ENCODE results near the gene TMEM14B. TPM values are rescaled to one million over a fixed set of nuclear protein-coding genes. Genes with fewer than 3 reads are reported as not detected.

The TMEM14B gene
- total and polyA plus RNA-seq, 9 of the 15 experiments (the other 6 are each of a cell fraction or from before 2014, with no cell fraction given): 174 to 862 (median 263) TPM

DNA sequence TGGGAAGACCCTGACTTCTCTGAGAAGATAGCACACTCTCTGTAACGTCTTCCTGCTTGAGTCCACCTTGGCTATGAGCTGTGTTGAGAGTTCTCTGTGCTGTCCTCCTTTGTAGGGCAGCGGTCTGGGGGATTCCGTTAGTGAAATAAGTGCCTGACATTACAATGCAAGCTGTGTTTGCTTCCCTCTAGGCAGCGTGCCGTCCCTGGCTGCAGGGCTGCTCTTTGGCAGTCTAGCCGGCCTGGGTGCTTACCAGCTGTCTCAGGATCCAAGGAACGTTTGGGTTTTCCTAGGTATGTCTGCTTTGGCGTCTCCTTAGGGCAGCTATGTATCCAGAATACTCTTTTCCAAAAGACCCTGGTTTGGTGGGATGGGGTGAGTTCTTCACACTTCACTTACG is 21.9 kb upstream of the TMEM14B start:
- CTCF ChIA-PET (ENCODE audit: low intra/inter-chr PET ratio): no interaction called here
- Histone ChIP-seq H3K9me1 (ENCODE audit: control insufficient read depth, insufficient read depth, low read length) (no peaks in the 10 kb centered on the region), H3K4me1 (replicated peaks in 1 of 2; ENCODE audit: control insufficient read depth in 2 of 2, insufficient read depth in 2 of 2, low read length in 2 of 2) (peaks cover 46 to 51% of the 10 kb centered on the region in 2 experiments), H3K27me3 (ENCODE audit: control insufficient read depth in 2 of 2, insufficient read depth in 2 of 2, low read length in 2 of 2) (no peaks in the 10 kb centered on the region), H2AFZ (ENCODE audit: low read depth, low read length) (no peak overlapping the region), H3K9ac (ENCODE audit: insufficient read depth in 1 of 2, low read depth in 2 of 2, low read length in 2 of 2) (peak overlapping the region; percentile 28 to 85; a peak in 2 of 4 replicates), H3K36me3 (ENCODE audit: control insufficient read depth, insufficient read depth, low read length) (peaks cover 57% of the 10 kb centered on the region), H3K79me2 (ENCODE audit: control insufficient read depth, insufficient read depth, low read length) (peaks cover 49% of the 10 kb centered on the region), H4K20me1 (replicated peaks; ENCODE audit: control insufficient read depth, insufficient read depth, low read length) (no peaks in the 10 kb centered on the region), H3K27ac (ENCODE audit: extremely low read depth, low read depth, low read length) (peak overlapping the region; percentile 88), H3K4me3 (no peak overlapping the region; the same call in 1 of the 2 replicates), H3K9me3 (replicated peaks; ENCODE audit: control insufficient read depth, insufficient read depth, low read depth, low read length) (peaks cover 6% of the 10 kb centered on the region), H3K4me2 (ENCODE audit: insufficient read depth, low read length) (peak overlapping the region; percentile 79)
- POLR2A ChIA-PET: interaction anchor here (0.8 to 4.0 kb wide), 6 partner anchors 10 to 247 kb away, joined by 3 to 48 read pairs (median 4); no protein-coding TSS in a partner anchor
- FAIRE-seq (no peak), ATAC-seq (no peak), DNase-seq (ENCODE audit: extremely low read depth in 1 of 4, low spot score in 3 of 4) (peak in 1 of 4 experiments; percentile 29)
- intact Hi-C loops (cut with micrococcal nuclease) (no loop called here), in situ Hi-C loops (cut with MboI) (no loop called here)
- TF ChIP-seq ZFX (CRISPR knock-in tag; IDR thresholded peaks at IDR 0.05) (0 out of 2 replicates have a peak, but pooled peaks have one; percentile 18), WHSC1 (IDR thresholded peaks at IDR 0.05; ENCODE audit: low read length) (no peak), KDM1A (IDR thresholded peaks at IDR 0.05) (no peak), MBD2 (IDR thresholded peaks at IDR 0.05; ENCODE audit: borderline replicate concordance, low read depth) (0 out of 2 replicates have a peak, but pooled peaks have one; percentile 5), KDM5B (IDR thresholded peaks at IDR 0.05; ENCODE audit: insufficient replicate concordance, low read depth, low read length) (no peak), ZNF445 (CRISPR knock-in tag; IDR thresholded peaks at IDR 0.05; ENCODE audit: low read depth) (no peak), ZNF696 (CRISPR knock-in tag; conservative IDR thresholded peaks at IDR 0.05) (no peak)
- TF ChIP-seq, protein P1, sequence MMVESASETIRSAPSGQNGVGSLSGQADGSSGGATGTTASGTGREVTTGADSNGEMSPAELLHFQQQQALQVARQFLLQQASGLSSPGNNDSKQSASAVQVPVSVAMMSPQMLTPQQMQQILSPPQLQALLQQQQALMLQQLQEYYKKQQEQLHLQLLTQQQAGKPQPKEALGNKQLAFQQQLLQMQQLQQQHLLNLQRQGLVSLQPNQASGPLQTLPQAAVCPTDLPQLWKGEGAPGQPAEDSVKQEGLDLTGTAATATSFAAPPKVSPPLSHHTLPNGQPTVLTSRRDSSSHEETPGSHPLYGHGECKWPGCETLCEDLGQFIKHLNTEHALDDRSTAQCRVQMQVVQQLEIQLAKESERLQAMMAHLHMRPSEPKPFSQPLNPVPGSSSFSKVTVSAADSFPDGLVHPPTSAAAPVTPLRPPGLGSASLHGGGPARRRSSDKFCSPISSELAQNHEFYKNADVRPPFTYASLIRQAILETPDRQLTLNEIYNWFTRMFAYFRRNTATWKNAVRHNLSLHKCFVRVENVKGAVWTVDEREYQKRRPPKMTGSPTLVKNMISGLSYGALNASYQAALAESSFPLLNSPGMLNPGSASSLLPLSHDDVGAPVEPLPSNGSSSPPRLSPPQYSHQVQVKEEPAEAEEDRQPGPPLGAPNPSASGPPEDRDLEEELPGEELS (CRISPR knock-in tag; IDR thresholded peaks at IDR 0.05; ENCODE audit: borderline replicate concordance): no peak
- no TSS peak for BruUV-seq (replicated peaks)
- WGBS (ENCODE audit: insufficient coverage, low coverage, missing lambda C conversion rate): 50% methylated on average over 9 of the region's 9 CpGs
